HUES48 (cell line): ENCODE results near the gene WDR90.
A peak's percentile ranks its signal among the peaks of the same experiment; 100 is the strongest.

Source experiments
- H3K27ac ChIP-seq: one replicate; pipeline ENCODE4 v1.7.0; 2013; ENCODE audit warnings: low read depth, low read length, inconsistent platforms
- H3K27me3 ChIP-seq: 2 replicates; pipeline ENCODE4 v1.6.1; 2013; ENCODE audit warnings: mild to moderate bottlenecking, low read length; ENCODE audit not compliant: control insufficient read depth, insufficient read depth
- H3K36me3 ChIP-seq: 2 replicates; pipeline ENCODE4 v1.6.1; 2013; ENCODE audit warnings: low read length; ENCODE audit not compliant: control insufficient read depth, insufficient read depth
- H3K4me1 ChIP-seq: 2 replicates; pipeline ENCODE4 v1.6.1; 2013; ENCODE audit warnings: mild to moderate bottlenecking, low read length; ENCODE audit not compliant: control insufficient read depth, insufficient read depth
- H3K4me3 ChIP-seq: 2 replicates; pipeline ENCODE4 v1.5.1; 2013; ENCODE audit warnings: mild to moderate bottlenecking, low read depth, low read length
- H3K9ac ChIP-seq: 2 replicates; pipeline ENCODE4 v1.6.1; 2013; ENCODE audit warnings: mild to moderate bottlenecking, low read depth, low read length, moderate library complexity
- H3K9me3 ChIP-seq: 2 replicates; pipeline ENCODE4 v1.6.1; 2013; ENCODE audit warnings: low read length; ENCODE audit not compliant: control insufficient read depth, insufficient read depth

Gene WDR90

DNA sequence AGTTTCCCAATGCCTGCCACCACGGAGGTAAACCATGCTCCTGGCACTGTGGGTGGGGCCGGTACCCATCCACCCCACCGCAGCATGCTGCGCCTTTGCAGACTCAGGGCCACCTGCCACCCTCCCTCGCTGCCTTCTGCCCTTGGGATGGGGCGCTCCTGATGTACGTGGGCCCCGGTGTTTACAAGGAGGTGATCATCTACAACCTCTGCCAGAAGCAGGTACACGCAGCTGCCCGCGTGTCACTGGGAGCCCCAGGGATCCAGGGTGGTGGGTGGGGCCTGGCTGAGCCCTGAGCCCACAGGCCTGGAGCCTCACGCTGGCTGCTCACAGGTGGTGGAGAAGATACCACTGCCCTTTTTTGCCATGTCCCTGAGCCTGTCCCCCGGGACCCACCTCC, 17.4 kb downstream of the WDR90 start:
- no peak overlapping the region for H3K9ac ChIP-seq
- H3K27ac ChIP-seq = no peak overlapping the region
- 0 out of 2 replicates have a peak, but pooled peaks cover 3% of the 10 kb centered on the region for H3K4me1 ChIP-seq
- no peak overlapping the region for H3K4me3 ChIP-seq
- H3K9me3 ChIP-seq = no peaks in the 10 kb centered on the region
- H3K36me3 ChIP-seq = peaks cover 36% of the 10 kb centered on the region
- H3K27me3 ChIP-seq = no peaks in the 10 kb centered on the region

GRCh38 chr16:667113-667779, 18.1 kb downstream of the WDR90 start:
- Histone ChIP-seq H3K4me3 (no peak overlapping the region; the same call in 1 of the 2 replicates), H3K36me3 (peaks cover 42% of the 10 kb centered on the region), H3K4me1 (0 out of 2 replicates have a peak, but pooled peaks cover 3% of the 10 kb centered on the region), H3K9ac (0 out of 2 replicates have a peak overlapping the region, but pooled peaks have one; percentile 1), H3K9me3 (no peaks in the 10 kb centered on the region), H3K27ac (peak overlapping the region; percentile 32), H3K27me3 (no peaks in the 10 kb centered on the region)

DNA sequence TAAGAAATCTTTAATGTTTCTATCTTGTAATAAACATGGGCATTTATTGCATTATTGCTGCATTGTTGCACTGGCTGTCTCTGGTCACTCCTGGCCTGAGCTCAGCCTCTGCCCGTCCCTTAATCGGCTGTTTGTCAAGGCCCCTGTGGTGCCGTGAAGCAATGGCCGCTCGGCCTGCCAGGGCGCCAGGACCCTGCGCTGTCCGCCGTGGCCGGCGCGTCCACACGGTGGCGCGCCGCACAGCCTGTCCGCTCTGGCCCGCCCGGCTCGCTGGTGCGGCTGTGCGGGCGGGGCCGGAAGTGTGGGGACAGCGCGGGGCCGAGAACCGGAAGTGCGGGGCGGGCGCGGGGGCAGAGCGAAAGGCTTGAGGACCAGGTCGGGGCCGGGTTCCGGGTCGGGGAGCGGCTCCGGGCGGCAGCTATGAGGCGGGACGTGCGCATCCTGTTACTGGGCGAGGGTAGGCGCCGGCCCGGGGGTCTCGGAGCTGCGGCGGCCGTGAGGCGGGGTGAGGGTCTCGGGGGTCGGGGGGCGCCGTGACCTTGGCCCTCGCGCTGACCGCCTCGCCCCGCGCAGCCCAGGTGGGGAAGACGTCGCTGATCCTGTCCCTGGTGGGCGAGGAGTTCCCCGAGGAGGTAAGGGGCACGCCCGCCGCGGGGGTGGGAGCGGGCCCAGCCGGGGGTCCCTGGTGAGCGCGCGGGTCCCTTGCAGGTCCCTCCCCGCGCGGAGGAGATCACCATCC, 18.8 kb downstream of the WDR90 start, which contains the start of gene RHOT2:
RHOT2 (plus strand) TSS at position 353 of the 739 bp plus-strand sequence; CDS start at position 421, 68 bp downstream.
- H3K27me3 ChIP-seq = no peaks in the 10 kb centered on the region
- H3K36me3 ChIP-seq = peaks cover 43% of the 10 kb centered on the region
- 0 out of 2 replicates have a peak, but pooled peaks cover 3% of the 10 kb centered on the region for H3K4me1 ChIP-seq
- peak within 1 kb of the TSS; percentile 42 for H3K27ac ChIP-seq
- H3K9ac ChIP-seq = peak within 1 kb of the TSS; percentile 51; the same call in 1 of the 2 replicates
- H3K4me3 ChIP-seq = peak within 1 kb of the TSS; percentile 87
- no peaks in the 10 kb centered on the region for H3K9me3 ChIP-seq

- H3K36me3 ChIP-seq = peaks cover 50% of the 10 kb centered on the region
- 0 out of 2 replicates have a peak, but pooled peaks cover 3% of the 10 kb centered on the region for H3K4me1 ChIP-seq
- H3K27me3 ChIP-seq = no peaks in the 10 kb centered on the region
- H3K9ac ChIP-seq = peak overlapping the region; percentile 51; the same call in 1 of the 2 replicates
- H3K9me3 ChIP-seq = no peaks in the 10 kb centered on the region
- H3K27ac ChIP-seq = peak overlapping the region; percentile 42
- H3K4me3 ChIP-seq = peak overlapping the region; percentile 87
Observed at GRCh38 chr16:668519-669171, 19.5 kb downstream of the WDR90 start.

DNA sequence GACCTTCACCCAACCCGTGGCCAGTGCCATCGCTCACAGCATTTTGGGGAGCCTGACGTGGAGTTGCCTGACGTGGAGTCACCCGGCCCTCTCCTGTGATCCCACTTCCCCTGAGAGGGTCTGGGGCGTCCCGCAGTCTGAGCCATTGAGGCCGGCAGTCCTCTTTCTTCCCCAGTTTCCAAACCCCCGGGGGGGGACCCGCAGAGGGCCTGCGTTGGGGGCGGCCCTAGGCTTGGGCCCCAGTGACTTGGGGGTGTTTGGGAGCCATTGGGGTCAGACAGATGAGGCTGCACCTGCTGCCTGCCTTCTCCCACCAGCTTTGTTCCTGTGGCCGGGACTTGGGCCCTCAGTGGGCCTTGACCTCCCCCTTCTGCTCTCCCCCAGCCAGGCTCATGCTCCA, 20.5 kb downstream of the WDR90 start:
- no peak overlapping the region for H3K27ac ChIP-seq
- H3K36me3 ChIP-seq = peaks cover 57% of the 10 kb centered on the region
- no peaks in the 10 kb centered on the region for H3K9me3 ChIP-seq
- no peaks in the 10 kb centered on the region for H3K27me3 ChIP-seq
- 0 out of 2 replicates have a peak, but pooled peaks cover 6% of the 10 kb centered on the region for H3K4me1 ChIP-seq
- H3K4me3 ChIP-seq = no peak overlapping the region
- H3K9ac ChIP-seq = no peak overlapping the region

DNA sequence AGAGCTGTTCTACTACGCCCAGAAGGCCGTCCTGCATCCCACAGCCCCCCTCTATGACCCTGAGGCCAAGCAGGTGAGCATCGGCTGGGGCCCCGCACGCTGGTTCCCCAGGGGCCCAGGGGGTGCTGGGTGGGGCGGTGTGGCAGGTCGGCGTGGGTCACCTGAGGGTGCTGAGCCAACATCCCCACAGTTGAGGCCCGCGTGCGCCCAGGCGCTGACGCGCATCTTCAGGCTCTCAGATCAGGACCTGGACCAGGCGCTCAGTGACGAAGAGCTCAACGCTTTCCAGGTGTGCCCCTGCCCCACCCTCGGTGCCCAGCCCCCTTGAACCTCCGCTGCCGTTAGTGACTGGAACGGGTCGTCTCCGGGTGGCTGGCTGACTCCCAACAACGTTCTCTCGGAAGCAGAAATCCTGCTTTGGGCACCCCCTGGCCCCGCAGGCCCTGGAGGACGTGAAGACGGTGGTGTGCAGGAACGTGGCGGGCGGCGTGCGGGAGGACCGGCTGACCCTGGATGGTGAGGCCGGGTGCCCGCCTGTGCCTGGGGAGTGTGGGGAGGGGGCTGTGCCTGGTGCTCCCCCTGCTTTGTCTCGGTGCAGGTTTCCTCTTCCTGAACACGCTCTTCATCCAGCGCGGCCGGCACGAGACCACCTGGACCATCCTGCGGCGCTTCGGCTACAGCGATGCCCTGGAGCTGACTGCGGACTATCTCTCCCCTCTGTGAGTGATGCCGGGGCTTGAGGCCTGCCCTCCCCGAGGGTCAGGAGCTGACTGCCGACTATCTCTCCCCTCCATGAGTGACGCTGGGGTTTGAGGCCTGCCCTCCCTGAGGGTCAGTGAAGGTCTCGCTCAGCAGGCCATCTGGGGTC, 21.6 kb downstream of the WDR90 start:
- no peak overlapping the region for H3K27ac ChIP-seq
- H3K9me3 ChIP-seq = no peaks in the 10 kb centered on the region
- no peak overlapping the region for H3K4me3 ChIP-seq
- H3K27me3 ChIP-seq = no peaks in the 10 kb centered on the region
- H3K4me1 ChIP-seq = 0 out of 2 replicates have a peak, but pooled peaks cover 10% of the 10 kb centered on the region
- H3K9ac ChIP-seq = no peak overlapping the region
- H3K36me3 ChIP-seq = peaks cover 57% of the 10 kb centered on the region

- H3K36me3 ChIP-seq = peaks cover 54% of the 10 kb centered on the region
- H3K4me3 ChIP-seq = no peak overlapping the region
- H3K9ac ChIP-seq = no peak overlapping the region
- H3K27ac ChIP-seq = no peak overlapping the region
- H3K27me3 ChIP-seq = no peaks in the 10 kb centered on the region
- H3K9me3 ChIP-seq = no peaks in the 10 kb centered on the region
- peaks cover 11% of the 10 kb centered on the region; the same call in 1 of the 2 replicates for H3K4me1 ChIP-seq
Observed at GRCh38 chr16:671353-672131, 22.4 kb downstream of the WDR90 start.

- Histone ChIP-seq H3K27ac (no peak overlapping the region), H3K36me3 (peaks cover 53% of the 10 kb centered on the region), H3K9me3 (no peaks in the 10 kb centered on the region), H3K4me3 (no peak overlapping the region), H3K4me1 (peaks cover 20% of the 10 kb centered on the region; the same call in 1 of the 2 replicates), H3K9ac (no peak overlapping the region), H3K27me3 (no peaks in the 10 kb centered on the region)
Observed at GRCh38 chr16:672371-672770, 23.2 kb downstream of the WDR90 start.

DNA sequence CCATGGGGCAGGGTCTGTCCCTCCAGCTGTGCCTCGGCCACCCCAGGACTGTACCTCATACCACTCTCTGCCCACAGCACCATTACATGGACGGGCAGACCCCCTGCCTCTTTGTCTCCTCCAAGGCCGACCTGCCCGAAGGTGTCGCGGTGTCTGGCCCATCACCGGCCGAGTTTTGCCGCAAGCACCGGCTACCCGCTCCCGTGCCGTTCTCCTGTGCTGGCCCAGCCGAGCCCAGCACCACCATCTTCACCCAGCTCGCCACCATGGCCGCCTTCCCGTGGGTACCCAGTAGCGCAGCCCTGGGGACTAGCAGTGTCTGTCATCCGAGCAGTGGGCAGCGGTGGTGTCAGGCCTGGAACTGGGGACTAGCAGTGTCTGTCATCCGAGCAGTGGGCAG, 23.7 kb downstream of the WDR90 start:
- Histone ChIP-seq H3K9me3 (no peaks in the 10 kb centered on the region), H3K36me3 (peaks cover 53% of the 10 kb centered on the region), H3K27ac (no peak overlapping the region), H3K27me3 (no peaks in the 10 kb centered on the region), H3K4me1 (peaks cover 20% of the 10 kb centered on the region; the same call in 1 of the 2 replicates), H3K4me3 (no peak overlapping the region), H3K9ac (no peak overlapping the region)
